ENCODE results near the gene SCN10A.

The SCN10A gene

DNA sequence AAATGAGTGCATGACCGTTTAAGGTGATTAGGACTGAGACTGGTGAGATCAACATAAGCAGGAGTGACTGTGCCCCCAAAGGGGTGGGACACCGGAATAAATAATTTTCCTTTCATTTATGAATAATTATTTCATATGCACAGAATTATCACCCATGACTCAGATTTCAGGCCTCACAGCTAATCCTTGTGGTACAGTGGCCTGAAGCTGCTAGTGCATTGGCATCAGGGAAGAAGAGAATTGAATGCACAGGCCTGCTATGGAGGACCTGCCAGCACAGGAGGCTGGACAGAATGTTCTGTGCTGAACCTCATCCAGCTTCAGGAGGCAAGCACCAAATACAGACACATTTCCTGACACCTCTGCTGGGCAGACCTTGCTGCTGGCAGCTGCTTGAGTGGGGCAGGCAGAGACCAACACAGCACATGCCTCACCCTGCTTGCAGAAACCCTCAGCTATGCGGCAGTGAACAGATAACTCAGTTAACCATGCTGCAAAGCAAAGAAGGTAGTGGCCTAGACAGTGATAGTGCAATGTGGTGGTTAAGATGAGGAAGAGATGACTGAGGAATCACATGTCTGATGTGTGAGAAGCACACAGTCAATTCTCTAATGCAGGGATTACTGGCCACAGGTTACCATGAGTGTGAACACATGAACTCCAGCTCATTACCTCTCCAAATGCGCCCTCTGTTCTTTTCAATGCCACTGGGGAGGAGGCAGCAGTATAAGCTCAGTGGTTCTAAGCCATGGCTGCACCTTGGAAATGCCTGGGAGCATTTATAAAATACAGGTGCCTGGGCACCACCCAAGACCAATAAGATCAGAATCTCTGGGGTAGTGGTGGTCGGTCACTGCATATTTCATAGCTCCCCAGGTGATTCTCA lies 98.4 kb downstream of the SCN10A start:
- DNase-seq: no peak

- DNase-seq: no peak
These were observed 102.9 kb downstream of the SCN10A start for GRCh38 chr3:38713121-38713520.

DNA sequence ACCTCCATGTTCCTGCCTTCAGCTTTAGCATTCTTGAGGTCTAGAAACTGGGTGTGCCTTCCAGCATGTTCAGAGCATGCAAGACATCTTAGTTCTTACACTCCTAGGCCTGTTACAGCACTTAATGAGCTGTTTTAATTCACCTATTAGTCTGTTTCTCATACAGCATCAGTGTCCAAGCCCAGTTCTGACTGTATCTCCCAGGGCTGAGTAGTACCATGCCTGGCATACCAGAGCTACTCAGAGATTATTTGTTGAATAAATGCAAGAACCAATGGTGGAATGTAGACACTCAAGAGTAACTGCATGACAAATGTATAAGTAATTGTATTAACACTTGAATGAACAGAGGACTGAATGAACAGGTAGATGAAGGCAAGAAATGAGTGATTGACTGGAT lies 104.7 kb downstream of the SCN10A start:
- DNase-seq: no peak

- no peak for DNase-seq
These were observed 108.3 kb downstream of the SCN10A start for GRCh38 chr3:38707730-38708129.

- no peak for DNase-seq
These were observed 109.1 kb downstream of the SCN10A start for GRCh38 chr3:38706961-38707360.

DNA sequence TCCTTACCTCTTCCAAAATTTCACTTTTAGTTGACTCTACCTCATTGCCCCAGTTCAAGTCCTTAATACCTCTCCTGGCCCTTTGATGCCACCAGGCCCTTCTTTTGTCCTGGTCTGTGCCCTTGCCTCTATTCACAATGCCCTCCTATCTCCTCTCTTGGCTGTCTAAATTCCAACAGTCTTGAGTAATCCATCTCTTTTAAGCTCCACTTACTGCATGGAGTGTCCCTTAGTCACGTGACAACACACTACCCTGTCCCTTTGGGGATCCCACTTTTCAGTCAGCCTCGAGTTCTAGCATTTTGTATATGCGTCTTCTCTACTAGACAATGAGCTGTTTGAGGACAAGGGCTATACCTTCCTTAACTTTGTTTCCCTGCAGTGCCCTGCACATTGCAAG lies 113.8 kb downstream of the SCN10A start:
- DNase-seq: no peak

GRCh38 chr3:38698760-38699159 lies 117.3 kb downstream of the SCN10A start:
- DNase-seq: no peak

DNA sequence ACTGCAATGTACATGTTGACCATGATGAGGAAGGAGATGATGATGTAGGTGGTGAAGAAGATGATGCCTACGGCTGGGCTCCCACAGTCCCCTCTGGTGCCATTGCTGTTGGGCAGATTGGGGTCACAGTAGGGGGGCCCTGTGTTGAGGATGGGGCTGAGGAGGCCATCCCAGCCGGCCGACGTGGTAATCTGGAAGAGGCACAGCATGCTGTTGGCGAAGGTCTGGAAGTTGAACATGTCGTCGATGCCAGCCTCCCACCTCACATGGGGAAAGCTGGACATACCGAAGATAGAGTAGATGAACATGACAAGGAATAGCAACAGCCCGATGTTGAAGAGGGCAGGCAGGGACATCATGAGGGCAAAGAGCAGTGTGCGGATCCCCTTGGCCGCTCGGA lies 118.0 kb downstream of the SCN10A start:
- no peak for DNase-seq

- DNase-seq: no peak
These were observed 120.0 kb downstream of the SCN10A start for GRCh38 chr3:38696034-38696433.

GRCh38 chr3:38690185-38690584 lies 125.8 kb downstream of the SCN10A start:
- no peak for DNase-seq

GRCh38 chr3:38689774-38690173 lies 126.2 kb downstream of the SCN10A start:
- no peak for DNase-seq

DNA sequence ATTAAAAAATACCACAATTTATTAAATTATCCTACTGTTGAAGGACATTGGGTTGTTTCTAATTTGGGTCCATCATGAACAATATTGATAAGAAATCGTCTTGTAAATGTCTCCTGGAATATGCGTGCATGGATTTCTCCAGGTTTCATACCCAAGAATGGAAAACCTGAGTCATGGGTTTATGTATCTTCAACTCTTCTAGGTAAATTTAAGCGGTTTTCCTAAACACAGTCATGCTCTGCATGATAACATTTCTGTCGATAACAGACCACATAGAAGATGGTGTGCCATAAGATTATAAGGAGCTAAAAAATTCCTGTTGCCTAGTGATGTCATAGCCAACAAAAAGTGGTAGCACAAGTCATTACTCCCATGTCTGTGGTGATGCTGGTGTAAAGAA lies 126.7 kb downstream of the SCN10A start:
- no peak for DNase-seq

DNA sequence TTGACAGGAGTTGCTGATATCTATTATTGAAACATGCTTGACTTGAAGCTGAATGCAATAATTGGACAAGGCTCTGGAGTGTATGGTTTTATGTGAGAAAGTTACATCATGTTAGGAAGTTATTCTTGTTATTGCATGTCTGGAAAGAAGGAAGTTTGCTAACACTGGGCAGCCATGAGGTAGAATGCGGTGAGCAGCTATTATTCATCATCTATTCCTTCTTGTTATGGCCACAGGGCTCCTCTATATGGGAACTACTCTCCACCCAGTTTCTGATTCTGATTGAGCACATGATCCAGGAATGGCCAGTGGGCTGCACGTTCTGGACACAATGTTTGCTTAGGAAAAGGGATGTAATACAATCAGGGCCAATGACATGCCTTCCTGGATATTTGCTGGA lies 128.7 kb downstream of the SCN10A start:
- no peak for DNase-seq

DNA sequence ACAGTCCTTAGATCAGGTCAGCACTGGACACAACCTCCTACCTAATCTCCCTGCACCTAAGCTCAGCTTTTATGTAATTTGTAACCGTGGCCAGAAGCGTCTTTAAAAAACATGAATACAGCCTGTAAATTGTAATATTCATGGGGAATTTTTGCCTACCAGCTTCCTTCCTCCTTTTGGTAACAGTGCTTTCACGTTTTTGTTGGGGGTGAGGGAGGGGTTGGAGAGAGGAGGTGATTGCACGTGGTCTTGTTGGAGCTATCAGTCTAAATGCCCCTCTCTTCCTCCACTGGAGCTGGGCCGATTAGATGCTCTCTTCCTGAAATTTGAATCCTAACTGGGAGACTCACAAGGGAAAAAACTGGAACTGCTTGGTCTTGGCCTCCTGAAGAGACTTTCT lies 131.5 kb downstream of the SCN10A start:
- DNase-seq: no peak

- DNase-seq: no peak
These were observed 146.3 kb downstream of the SCN10A start for GRCh38 chr3:38669668-38670067.

- DNase-seq: no peak
These were observed 153.5 kb downstream of the SCN10A start for GRCh38 chr3:38662544-38662943.

DNA sequence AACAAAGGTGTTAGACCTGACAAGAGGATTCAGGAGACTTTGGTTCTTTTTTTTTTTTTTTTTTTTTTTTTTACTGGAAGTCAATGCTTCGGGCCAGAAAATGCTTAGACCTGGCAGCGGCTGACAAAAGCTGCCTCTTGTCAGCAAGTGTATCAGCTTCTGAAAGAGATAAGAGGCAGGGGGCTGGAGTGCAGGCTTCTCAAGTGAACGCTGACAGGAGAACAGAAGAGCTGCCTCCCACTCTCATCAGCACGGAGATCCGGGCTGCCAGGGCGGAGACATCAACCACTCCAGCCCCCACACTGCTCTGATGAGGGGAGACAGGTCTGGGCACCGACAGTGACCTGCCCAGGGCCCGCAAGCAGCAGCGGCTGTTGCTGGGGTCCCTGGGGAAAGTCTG lies 157.2 kb downstream of the SCN10A start:
- no peak for DNase-seq

DNA sequence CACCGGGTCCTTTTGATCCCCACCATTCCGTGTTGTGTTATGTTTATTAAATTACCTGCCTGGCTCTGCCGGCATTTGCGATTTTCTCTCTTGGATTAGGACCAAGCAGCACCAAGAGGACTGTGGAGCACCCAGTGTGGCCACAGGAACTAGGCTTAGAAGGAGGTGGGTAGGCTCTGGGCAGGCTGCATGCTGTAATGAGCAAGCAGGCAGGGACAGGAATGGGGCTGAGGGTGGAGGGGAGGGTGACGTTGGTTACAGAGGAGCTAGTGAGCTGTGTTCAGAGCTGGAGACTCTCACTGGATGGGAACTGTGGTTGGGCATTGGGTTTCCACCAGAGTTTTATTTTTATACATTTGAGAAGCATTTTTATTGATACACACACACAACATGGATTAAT lies 158.6 kb downstream of the SCN10A start:
- DNase-seq: no peak

- no peak for DNase-seq
These were observed 160.2 kb downstream of the SCN10A start for GRCh38 chr3:38655708-38656300.

GRCh38 chr3:38653685-38654537 lies 162.1 kb downstream of the SCN10A start:
- no peak for DNase-seq

DNA sequence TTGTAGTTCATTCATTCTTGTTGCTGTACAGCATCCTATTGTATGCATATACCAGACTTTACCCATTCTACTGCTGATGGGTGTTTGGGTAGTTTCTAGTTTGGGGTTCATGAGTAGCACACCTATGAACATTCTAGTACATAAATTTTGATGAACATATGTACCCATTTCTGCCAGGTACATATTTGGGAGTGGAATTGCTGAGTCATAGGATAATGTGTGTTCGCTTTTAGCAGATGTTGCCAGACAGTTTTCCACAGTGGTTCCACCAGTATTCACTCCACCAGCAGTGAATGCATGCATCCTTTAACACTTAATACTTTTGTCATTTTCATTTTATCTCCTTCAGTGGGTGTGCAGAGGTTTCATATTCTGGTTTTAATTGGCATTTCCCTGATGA lies 163.1 kb downstream of the SCN10A start:
- no peak for DNase-seq

- DNase-seq: peak; percentile 44
These were observed 164.7 kb downstream of the SCN10A start for GRCh38 chr3:38651153-38651789.
